Heart left ventricle (tissue), 16 donors: ENCODE data around the gene CDC25B. TPM values are rescaled to one million over a fixed set of nuclear protein-coding genes. Genes with fewer than 3 reads are reported as not detected.

Experiments used
- ATAC-seq, 4 donors: fragments of 200-7000 bp; cut with Tn5 transposase; one replicate each; pipeline ENCODE4 v1.9.1; 2020 to 2022; ENCODE audit warnings: moderate library complexity in 4 of 4, mild to moderate bottlenecking in 3 of 4, moderate number of reproducible peaks in 1 of 4
- DNase-seq, 5 donors: peaks; one replicate each; pipeline ENCODE4 v3.0.0-alpha.2; 2020
- H3K27ac ChIP-seq, 12 donors: fragments of 200-600 bp; sonication (generic) in 4 of 12; one replicate each; pipeline versions ENCODE4 v1.5.0 to v1.8.0; 2016 to 2022; ENCODE audit warnings: mild to moderate bottlenecking in 2 of 12
- H3K27me3 ChIP-seq, 9 donors: fragments of 200-600 bp; sonication (generic) in 2 of 9; one replicate each; pipeline versions ENCODE4 v1.5.1 to v1.8.0; 2016 to 2022; ENCODE audit warnings: mild to moderate bottlenecking in 3 of 9
- H3K36me3 ChIP-seq, 9 donors: fragments of 200-600 bp; sonication (generic) in 2 of 9; one replicate each; pipeline versions ENCODE4 v1.5.0 to v1.8.0; 2018 to 2022; ENCODE audit warnings: mild to moderate bottlenecking in 2 of 9
- H3K4me1 ChIP-seq, 12 donors: fragments of 200-600 bp; sonication (generic) in 4 of 12; one replicate each; pipeline versions ENCODE4 v1.5.0 to v1.8.0; 2016 to 2022; ENCODE audit warnings: mild to moderate bottlenecking in 3 of 12
- H3K4me3 ChIP-seq, 12 donors: fragments of 200-600 bp; sonication (generic) in 4 of 12; one replicate each; pipeline versions ENCODE4 v1.5.0 to v1.8.0; 2017 to 2022; ENCODE audit warnings: mild to moderate bottlenecking in 9 of 12, moderate library complexity in 4 of 12
- H3K9me3 ChIP-seq, 12 donors: fragments of 200-600 bp; sonication (generic) in 4 of 12; one replicate each; pipeline versions ENCODE4 v1.5.0 to v1.8.0; 2016 to 2022; ENCODE audit warnings: mild to moderate bottlenecking in 1 of 12
- POLR2A ChIP-seq, 2 donors: fragments of 450-650 bp; IDR thresholded peaks; one replicate each; pipeline ENCODE4 v1.6.1; 2017; ENCODE audit warnings: antibody characterized with exemption in 2 of 2, mild to moderate bottlenecking in 2 of 2, moderate library complexity in 2 of 2
- WGBS, 4 donors: extraction: QIAGEN DNeasy Blood & Tissue Kit in 2 of 4; methylation state at CpG; one replicate each; pipeline versions ENCODE4 v1.1.5 to v1.1.7; 2013 to 2018; 5-methylcytosine and 5-hydroxymethylcytosine counted together
- intact Hi-C, 10 donors: fragments of 100-400 bp; cut with DNase I; formaldehyde crosslinking; loops; one replicate each; pipeline versions ENCODE4 v1.11.1 to v1.14.2; 2022
- polyA plus RNA-seq, 2 donors: library from polyadenylated mRNA; stranded (reverse); fragments of 200-250 nt; gene quantifications; one replicate each; pipeline ENCODE4 v1.2.3, GENCODE V29; 2013
- total RNA-seq, 9 donors: library from RNA; depleted of rRNA in 2 of 9; stranded (reverse); fragments of >200 nt in 2 of 9; fragmentation: NEBNext Ultra II Directional in 3 of 9; extraction: Animal tissue kit (Norgen Biotek cat#: 25700) in 3 of 9; gene quantifications; one replicate each; pipeline versions ENCODE4 v1.1.0 to v1.2.4, GENCODE V29; 2016 to 2023
- TF ChIP-seq, protein P1 (sequence below), 12 donors: fragments of 200-600 bp; sonication (generic) in 4 of 12; IDR thresholded peaks; one replicate each; pipeline versions ENCODE4 v1.5.0 to v1.8.0; 2018 to 2022; ENCODE audit warnings: antibody characterized with exemption in 12 of 12, mild to moderate bottlenecking in 5 of 12
- donor health status: ischemic (EF 13 %, LVEDD 7.1; RV severe dilation, severe dysfunction).
- donor health status: healthy with polysubstance abuse.
- donor health status: DM: no; HTN: yes; CAD: no.
- donor health status: DM: no; HTN: no; CAD: no.
- donor health status: ischemic (EF 25% LVEDD 6.9; RV normal size, moderate dysfunction).
- donor health status: ischemic (EF 25% LVEDD 5.7; RV mildly dilated, moderate dysfunction).
- donor health status: healthy.
- donor health status: DM: yes; HTN: yes; CAD: no.
- donor health status: ischemic (EF 35%, LVEDD 5.7; RV mildly dilated, moderate dysfunction).
- donor health status: nonischemic (EF 11% LVEDD 7.7; RV severe dilation, severe dysfunction).
- donor health status: DM: yes; HTN: yes; CAD: no.
- donor health status: PGD.
- donor health status: ischemic (EF 29% LVEDD 5.4; RV normal size, mild dysfunction).
- donor health status: nonischemic (EF 23%, LVEDD 6.1; RV moderate dilation, normal function).

The CDC25B gene
- total and polyA plus RNA-seq, 11 donors: 4.0 to 30.4 (median 8.6) TPM

DNA sequence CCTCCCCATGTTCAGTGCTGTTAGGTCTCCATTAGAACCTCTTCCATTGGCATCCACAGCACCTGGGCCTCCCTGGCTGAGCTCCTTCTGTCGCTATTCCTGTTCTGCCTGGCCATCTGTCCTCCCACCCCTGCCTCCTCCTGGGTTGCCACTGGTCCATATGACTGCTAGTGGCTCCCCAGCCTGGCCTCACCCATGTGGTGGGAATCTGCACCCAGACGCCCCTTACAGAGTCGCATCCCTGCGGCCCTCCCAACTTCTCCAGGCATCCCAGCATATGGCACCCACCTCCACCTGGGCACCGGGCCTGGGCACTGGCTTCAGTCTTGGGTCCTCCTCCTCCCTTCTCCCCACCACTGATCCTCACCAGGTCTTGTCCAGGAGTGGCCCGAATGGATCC, 7.7 kb downstream of the CDC25B start:
- intact Hi-C loops: no loop called here
- no peaks in the 10 kb centered on the region for H3K9me3 ChIP-seq
- WGBS, 4 donors: 90 to 98% (median 93%) methylated on average over 6 of the region's 6 CpGs
- H3K4me1 ChIP-seq: peaks cover 11 to 64% (median 29%) of the 10 kb centered on the region in 12 donors
- H3K27me3 ChIP-seq: no peaks in the 10 kb centered on the region
- TF ChIP-seq POLR2A (IDR thresholded peaks at IDR 0.05): no peak
- TF ChIP-seq, protein P1, sequence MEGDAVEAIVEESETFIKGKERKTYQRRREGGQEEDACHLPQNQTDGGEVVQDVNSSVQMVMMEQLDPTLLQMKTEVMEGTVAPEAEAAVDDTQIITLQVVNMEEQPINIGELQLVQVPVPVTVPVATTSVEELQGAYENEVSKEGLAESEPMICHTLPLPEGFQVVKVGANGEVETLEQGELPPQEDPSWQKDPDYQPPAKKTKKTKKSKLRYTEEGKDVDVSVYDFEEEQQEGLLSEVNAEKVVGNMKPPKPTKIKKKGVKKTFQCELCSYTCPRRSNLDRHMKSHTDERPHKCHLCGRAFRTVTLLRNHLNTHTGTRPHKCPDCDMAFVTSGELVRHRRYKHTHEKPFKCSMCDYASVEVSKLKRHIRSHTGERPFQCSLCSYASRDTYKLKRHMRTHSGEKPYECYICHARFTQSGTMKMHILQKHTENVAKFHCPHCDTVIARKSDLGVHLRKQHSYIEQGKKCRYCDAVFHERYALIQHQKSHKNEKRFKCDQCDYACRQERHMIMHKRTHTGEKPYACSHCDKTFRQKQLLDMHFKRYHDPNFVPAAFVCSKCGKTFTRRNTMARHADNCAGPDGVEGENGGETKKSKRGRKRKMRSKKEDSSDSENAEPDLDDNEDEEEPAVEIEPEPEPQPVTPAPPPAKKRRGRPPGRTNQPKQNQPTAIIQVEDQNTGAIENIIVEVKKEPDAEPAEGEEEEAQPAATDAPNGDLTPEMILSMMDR (IDR thresholded peaks at IDR 0.05): no peak
- peak overlapping the region in 1 of 12 donors; percentile 94 for H3K27ac ChIP-seq
- peaks cover 0 to 70% (median 27%) of the 10 kb centered on the region in 9 donors for H3K36me3 ChIP-seq
- DNase-seq (peak in 2 of 5 donors; percentile 13 to 22), ATAC-seq (no peak)
- no peak overlapping the region for H3K4me3 ChIP-seq

DNA sequence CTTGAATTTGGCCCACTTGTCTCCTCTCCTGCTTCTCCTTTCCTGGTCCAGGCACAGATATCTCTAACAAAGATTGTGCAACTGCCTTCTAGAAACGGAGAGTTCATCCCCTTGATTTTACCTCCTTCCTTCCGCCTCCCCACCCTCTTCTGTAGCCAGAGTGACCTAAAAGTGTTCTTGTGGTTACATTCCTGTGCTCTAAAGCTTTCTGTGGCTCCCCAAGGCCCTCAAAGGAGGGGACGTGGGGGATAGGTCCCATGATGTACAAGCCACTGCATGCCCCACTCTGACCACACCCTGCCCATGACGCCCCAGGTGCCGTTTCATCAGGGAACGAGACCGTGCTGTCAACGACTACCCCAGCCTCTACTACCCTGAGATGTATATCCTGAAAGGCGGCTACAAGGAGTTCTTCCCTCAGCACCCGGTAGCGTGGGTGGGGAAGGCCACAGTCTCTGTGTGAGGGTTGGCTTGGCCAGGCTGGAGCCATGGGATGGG, 8.2 kb downstream of the CDC25B start:
- H3K4me3 ChIP-seq: no peak overlapping the region
- H3K27me3 ChIP-seq: no peaks in the 10 kb centered on the region
- peak overlapping the region in 1 of 12 donors; percentile 94 for H3K27ac ChIP-seq
- intact Hi-C loops: no loop called here
- TF ChIP-seq, protein P1 (IDR thresholded peaks at IDR 0.05): no peak
- TF ChIP-seq POLR2A (IDR thresholded peaks at IDR 0.05): no peak
- no peak for ATAC-seq
- H3K4me1 ChIP-seq: peaks cover 11 to 61% (median 29%) of the 10 kb centered on the region in 12 donors
- peaks cover 0 to 67% (median 27%) of the 10 kb centered on the region in 9 donors for H3K36me3 ChIP-seq
- peak in 2 of 5 donors; percentile 9 to 26 for DNase-seq
- no peaks in the 10 kb centered on the region for H3K9me3 ChIP-seq
- 87 to 94% (median 89%) methylated on average over 11 of the region's 11 CpGs for WGBS, 4 donors

DNA sequence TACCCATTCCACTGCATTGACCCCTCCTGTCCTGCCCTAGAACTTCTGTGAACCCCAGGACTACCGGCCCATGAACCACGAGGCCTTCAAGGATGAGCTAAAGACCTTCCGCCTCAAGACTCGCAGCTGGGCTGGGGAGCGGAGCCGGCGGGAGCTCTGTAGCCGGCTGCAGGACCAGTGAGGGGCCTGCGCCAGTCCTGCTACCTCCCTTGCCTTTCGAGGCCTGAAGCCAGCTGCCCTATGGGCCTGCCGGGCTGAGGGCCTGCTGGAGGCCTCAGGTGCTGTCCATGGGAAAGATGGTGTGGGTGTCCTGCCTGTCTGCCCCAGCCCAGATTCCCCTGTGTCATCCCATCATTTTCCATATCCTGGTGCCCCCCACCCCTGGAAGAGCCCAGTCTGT, 8.7 kb downstream of the CDC25B start:
- no peak for TF ChIP-seq POLR2A (IDR thresholded peaks at IDR 0.05)
- TF ChIP-seq, protein P1 (IDR thresholded peaks at IDR 0.05): no peak
- H3K27me3 ChIP-seq: no peaks in the 10 kb centered on the region
- H3K4me3 ChIP-seq: no peak overlapping the region
- DNase-seq (peak in 2 of 5 donors; percentile 16 to 23), ATAC-seq (no peak)
- intact Hi-C loops: no loop called here
- WGBS, 4 donors: 92 to 97% (median 94%) methylated on average over 10 to 11 of the region's 11 CpGs; no CpG with 5 or more reads in 1 of the 4 donors
- peaks cover 0 to 64% (median 27%) of the 10 kb centered on the region in 9 donors for H3K36me3 ChIP-seq
- peaks cover 11 to 64% (median 30%) of the 10 kb centered on the region in 12 donors for H3K4me1 ChIP-seq
- no peaks in the 10 kb centered on the region for H3K9me3 ChIP-seq
- H3K27ac ChIP-seq: peak overlapping the region in 2 of 12 donors; percentile 27 to 94

DNA sequence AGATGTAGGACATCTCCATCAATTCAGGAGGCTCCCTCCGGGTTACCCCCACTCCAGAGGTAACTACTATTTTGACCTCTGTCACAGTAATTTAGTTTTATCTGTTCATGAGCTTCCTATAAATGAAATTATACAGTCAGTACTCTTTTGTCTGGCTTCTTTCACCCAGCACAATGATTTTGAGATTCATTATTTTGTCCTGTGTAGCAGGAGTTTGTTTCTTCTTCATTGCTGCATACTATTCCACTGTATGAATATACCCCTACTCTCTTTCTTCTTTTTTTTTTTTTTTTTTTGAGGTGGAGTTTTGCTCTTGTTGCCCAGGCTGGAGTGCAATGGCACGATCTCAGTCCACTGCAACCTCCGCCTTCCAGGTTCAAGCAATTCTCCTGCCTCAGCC, 12.4 kb downstream of the CDC25B start:
- no peak for DNase-seq
- intact Hi-C loops: no loop called here
- no peak for ATAC-seq
- H3K27me3 ChIP-seq: no peaks in the 10 kb centered on the region
- H3K36me3 ChIP-seq: peaks cover 0 to 26% (median 4%) of the 10 kb centered on the region in 9 donors
- peaks cover 14 to 85% (median 52%) of the 10 kb centered on the region in 12 donors for H3K4me1 ChIP-seq
- H3K27ac ChIP-seq: peak overlapping the region; percentile 39 to 98 (median 92)
- TF ChIP-seq, protein P1 (IDR thresholded peaks at IDR 0.05): no peak
- no peak for TF ChIP-seq POLR2A (IDR thresholded peaks at IDR 0.05)
- peak overlapping the region in 2 of 12 donors; percentile 0 to 39 for H3K4me3 ChIP-seq
- no peaks in the 10 kb centered on the region for H3K9me3 ChIP-seq
- whole genome bisulfite sequencing, 4 donors: 92 to 95% (median 94%) methylated on average over 3 of the region's 3 CpGs
